Ishikawa (cell line): ENCODE results near the gene SLC25A33.

Experiments used
- CEBPB ChIP-seq: IDR thresholded peaks from 2 replicates; pipeline ENCODE4 v1.6.1; 2012
- CREB1 ChIP-seq: IDR thresholded peaks from 2 replicates; pipeline ENCODE4 v1.6.1; 2012; ENCODE audit warnings: low read depth
- EGR1 ChIP-seq: IDR thresholded peaks from 2 replicates; pipeline ENCODE4 v1.6.1; 2012
- EP300 ChIP-seq: IDR thresholded peaks from 2 replicates; pipeline ENCODE4 v1.6.1; 2012; ENCODE audit warnings: borderline replicate concordance
- FOXM1 ChIP-seq: IDR thresholded peaks from 2 replicates; pipeline ENCODE4 v1.6.1; 2012; ENCODE audit warnings: low read depth, borderline replicate concordance
- NFIC ChIP-seq: IDR thresholded peaks from 2 replicates; pipeline ENCODE4 v1.6.1; 2012
- RAD21 ChIP-seq: IDR thresholded peaks from 2 replicates; pipeline ENCODE4 v1.6.1; 2012; ENCODE audit warnings: low read depth
- TAF1 ChIP-seq: IDR thresholded peaks from 2 replicates; pipeline ENCODE4 v1.6.1; 2012; ENCODE audit warnings: low read depth, mild to moderate bottlenecking
- TCF12 ChIP-seq: IDR thresholded peaks from 2 replicates; pipeline ENCODE4 v1.6.1; 2012; ENCODE audit warnings: low read depth
- TEAD4 ChIP-seq: IDR thresholded peaks from 2 replicates; pipeline ENCODE4 v1.6.1; 2012
- YY1 ChIP-seq: IDR thresholded peaks from 2 replicates; pipeline ENCODE4 v1.6.1; 2012; ENCODE audit warnings: low read depth
- ZBTB7A ChIP-seq: IDR thresholded peaks from 2 replicates; pipeline ENCODE4 v1.6.1; 2012; ENCODE audit warnings: low read depth
- TF ChIP-seq, protein P1 (sequence below): IDR thresholded peaks from 2 replicates; pipeline ENCODE4 v1.6.1; 2012
- TF ChIP-seq, protein P2 (sequence below): IDR thresholded peaks from 2 replicates; pipeline ENCODE4 v1.6.1; 2012; ENCODE audit warnings: low read depth, mild to moderate bottlenecking
- TF ChIP-seq, protein P3 (sequence below): IDR thresholded peaks from 2 replicates; pipeline ENCODE4 v1.6.1; 2012

Gene SLC25A33

DNA sequence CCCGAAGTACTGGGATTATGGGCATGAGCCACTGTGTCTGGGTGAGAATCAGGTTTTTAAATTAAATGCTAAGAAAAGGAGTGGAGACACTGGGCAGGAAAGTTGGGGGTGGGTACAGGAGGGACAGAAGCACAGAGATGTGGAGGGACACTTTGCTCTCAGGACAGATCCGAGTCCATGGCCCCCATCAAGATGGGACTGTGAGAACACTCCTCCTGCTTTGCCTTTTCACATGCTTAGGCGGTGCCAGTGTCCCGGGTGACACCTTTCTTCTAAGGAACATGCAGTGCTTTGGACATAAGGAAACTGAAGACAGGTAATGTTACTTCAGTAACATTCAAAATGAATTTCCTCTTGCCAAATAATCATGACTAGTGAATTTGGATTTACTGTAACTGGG lies 16.7 kb downstream of the SLC25A33 start:
- TF ChIP-seq, protein P1, sequence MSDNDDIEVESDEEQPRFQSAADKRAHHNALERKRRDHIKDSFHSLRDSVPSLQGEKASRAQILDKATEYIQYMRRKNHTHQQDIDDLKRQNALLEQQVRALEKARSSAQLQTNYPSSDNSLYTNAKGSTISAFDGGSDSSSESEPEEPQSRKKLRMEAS, result no peak
- no peak for TF ChIP-seq EGR1
- no peak for TF ChIP-seq CEBPB
- no peak for TF ChIP-seq EP300
- TF ChIP-seq, protein P2, sequence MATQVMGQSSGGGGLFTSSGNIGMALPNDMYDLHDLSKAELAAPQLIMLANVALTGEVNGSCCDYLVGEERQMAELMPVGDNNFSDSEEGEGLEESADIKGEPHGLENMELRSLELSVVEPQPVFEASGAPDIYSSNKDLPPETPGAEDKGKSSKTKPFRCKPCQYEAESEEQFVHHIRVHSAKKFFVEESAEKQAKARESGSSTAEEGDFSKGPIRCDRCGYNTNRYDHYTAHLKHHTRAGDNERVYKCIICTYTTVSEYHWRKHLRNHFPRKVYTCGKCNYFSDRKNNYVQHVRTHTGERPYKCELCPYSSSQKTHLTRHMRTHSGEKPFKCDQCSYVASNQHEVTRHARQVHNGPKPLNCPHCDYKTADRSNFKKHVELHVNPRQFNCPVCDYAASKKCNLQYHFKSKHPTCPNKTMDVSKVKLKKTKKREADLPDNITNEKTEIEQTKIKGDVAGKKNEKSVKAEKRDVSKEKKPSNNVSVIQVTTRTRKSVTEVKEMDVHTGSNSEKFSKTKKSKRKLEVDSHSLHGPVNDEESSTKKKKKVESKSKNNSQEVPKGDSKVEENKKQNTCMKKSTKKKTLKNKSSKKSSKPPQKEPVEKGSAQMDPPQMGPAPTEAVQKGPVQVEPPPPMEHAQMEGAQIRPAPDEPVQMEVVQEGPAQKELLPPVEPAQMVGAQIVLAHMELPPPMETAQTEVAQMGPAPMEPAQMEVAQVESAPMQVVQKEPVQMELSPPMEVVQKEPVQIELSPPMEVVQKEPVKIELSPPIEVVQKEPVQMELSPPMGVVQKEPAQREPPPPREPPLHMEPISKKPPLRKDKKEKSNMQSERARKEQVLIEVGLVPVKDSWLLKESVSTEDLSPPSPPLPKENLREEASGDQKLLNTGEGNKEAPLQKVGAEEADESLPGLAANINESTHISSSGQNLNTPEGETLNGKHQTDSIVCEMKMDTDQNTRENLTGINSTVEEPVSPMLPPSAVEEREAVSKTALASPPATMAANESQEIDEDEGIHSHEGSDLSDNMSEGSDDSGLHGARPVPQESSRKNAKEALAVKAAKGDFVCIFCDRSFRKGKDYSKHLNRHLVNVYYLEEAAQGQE, result no peak
- TF ChIP-seq CREB1, result no peak
- TF ChIP-seq FOXM1, result no peak
- no peak for TF ChIP-seq RAD21
- TF ChIP-seq TCF12, result no peak
- TF ChIP-seq YY1, result no peak
- TF ChIP-seq NFIC, result no peak
- TF ChIP-seq, protein P3, sequence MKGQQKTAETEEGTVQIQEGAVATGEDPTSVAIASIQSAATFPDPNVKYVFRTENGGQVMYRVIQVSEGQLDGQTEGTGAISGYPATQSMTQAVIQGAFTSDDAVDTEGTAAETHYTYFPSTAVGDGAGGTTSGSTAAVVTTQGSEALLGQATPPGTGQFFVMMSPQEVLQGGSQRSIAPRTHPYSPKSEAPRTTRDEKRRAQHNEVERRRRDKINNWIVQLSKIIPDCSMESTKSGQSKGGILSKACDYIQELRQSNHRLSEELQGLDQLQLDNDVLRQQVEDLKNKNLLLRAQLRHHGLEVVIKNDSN, result no peak
- no peak for TF ChIP-seq TAF1
- TF ChIP-seq TEAD4, result no peak
- no peak for TF ChIP-seq ZBTB7A

DNA sequence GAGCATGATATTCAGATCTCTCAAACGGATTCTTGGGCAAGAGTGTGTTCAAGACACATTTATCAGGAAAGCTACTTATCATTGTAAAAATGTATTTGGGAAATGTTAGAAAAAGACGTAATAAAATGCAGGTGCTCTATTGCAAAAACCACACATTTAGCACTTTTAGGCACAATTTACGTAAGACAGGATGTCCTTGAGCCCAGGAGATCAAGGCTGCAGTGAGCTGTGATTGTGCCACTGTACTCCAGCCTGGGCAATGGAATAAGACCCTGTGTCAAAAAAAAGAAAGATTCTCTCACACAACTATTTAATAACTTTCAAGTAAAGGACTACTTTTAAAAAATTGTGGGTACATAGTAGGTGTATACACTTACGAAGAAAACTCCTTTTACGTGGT lies 18.4 kb downstream of the SLC25A33 start:
- TF ChIP-seq TEAD4 (no peak), NFIC (no peak), EP300 (no peak), EGR1 (no peak), ZBTB7A (no peak), CEBPB (no peak), YY1 (no peak), CREB1 (no peak), TAF1 (no peak), RAD21 (no peak)
- TF ChIP-seq, protein P1, result no peak
- TF ChIP-seq, protein P2, result no peak
- TF ChIP-seq, protein P3, result no peak

DNA sequence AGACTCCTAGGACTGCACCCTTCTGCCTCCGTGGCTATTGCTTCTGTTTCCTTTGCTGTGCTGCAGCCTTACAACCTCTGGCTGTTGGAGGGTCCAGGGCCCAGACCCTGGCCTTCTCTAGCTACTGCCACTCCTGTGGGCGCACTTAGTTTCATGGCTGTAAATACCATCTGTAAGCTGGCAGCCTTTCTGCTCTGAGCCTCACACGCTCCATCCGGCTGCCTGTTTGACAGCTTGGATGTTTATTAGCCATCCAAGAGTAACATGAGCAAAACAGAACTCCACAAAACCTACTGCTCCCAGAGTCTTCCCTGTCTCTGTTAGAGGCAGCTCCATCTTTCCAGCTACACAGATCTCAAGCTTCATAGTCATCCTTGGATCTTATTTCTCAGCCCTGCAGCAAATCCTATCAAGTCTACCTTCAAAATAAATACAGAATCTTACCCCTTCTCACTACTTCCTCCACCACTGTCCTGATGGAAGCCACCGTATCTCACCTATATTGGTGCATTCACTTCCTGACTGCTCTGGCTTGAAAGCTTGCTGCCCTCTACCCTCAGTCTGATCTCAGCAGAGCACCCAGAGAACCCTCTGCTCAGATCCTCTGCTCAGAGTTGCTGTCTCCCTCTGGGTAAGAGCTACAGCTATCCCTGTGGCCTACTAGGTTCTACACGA lies 19.1 kb downstream of the SLC25A33 start:
- TF ChIP-seq RAD21 (no peak), TEAD4 (no peak)

DNA sequence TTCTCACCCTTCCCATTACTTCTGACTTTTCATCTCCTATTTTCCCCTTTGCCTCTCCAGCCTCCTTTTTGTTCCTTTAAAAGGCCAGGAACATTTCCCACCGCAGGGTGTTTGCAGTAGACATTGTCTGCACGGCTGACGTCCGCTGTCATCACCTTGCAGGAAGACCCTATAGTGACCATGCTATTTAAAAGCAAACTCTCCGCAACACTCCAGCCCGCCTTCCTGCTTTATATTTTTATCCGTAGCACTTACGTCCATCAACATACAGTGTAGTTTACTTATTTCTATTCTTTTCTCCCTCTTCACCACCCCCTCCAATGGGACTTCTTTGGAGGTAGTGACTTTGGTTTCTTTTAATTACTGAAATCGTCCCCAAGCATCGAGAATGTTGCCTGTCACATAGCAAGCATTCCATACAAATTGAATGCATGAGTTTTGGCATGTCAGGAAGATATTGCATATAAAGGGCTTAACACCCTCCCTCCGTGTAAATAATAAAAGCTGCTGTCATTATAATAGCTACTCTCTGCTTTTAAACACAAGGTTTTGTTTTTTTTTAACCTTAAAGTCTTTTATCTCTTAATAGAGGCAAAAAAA lies 19.8 kb downstream of the SLC25A33 start:
- TF ChIP-seq CEBPB, result no peak
- TF ChIP-seq FOXM1, result no peak
- no peak for TF ChIP-seq EGR1
- no peak for TF ChIP-seq RAD21
- TF ChIP-seq TCF12, result no peak
- TF ChIP-seq TEAD4, result no peak
- TF ChIP-seq, protein P1, result no peak
- TF ChIP-seq, protein P3, result no peak
- TF ChIP-seq CREB1, result no peak
- no peak for TF ChIP-seq YY1
- no peak for TF ChIP-seq ZBTB7A
- TF ChIP-seq TAF1, result no peak
- no peak for TF ChIP-seq EP300

DNA sequence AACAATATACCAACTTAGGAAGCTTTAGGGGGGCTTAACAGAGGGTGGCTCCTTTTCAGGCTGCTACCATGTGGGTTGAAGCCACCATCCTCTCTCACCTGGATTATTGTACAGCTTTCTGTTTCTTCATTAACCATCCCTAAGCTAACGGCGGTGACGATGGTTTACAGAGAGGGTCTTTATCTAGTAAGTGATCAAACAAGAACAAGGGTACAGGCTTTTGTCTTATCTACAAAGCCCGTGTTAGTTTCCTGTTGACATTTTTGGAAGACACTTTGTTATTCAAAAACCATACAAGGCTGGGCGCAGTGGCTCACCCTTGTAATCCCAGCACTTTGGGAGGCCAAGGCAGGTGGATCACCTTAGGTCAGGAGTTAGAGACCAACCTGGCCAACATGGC lies 20.4 kb downstream of the SLC25A33 start:
- TF ChIP-seq EGR1, result no peak
- no peak for TF ChIP-seq RAD21
- no peak for TF ChIP-seq EP300
- TF ChIP-seq TEAD4, result no peak
- TF ChIP-seq, protein P2, result no peak
- TF ChIP-seq, protein P1, result no peak
- no peak for TF ChIP-seq FOXM1
- TF ChIP-seq ZBTB7A, result no peak
- no peak for TF ChIP-seq TCF12
- no peak for TF ChIP-seq YY1
- no peak for TF ChIP-seq CREB1
- no peak for TF ChIP-seq TAF1
- no peak for TF ChIP-seq NFIC
- TF ChIP-seq, protein P3, result no peak
- TF ChIP-seq CEBPB, result no peak
